ENCODE measurements around the gene KRTAP9-2.

GRCh38 chr17:41215681-41216080 is 10.8 kb upstream of the KRTAP9-2 start:
- TF ChIP-seq CTCF (IDR thresholded peaks at IDR 0.05 in 8 of 11, conservative IDR thresholded peaks at IDR 0.05 in 3 of 11), result no peak
- TF ChIP-seq POLR2AphosphoS5 (IDR thresholded peaks at IDR 0.05), result no peak
